HG03025 (cell line): ENCODE results near the gene NEURL1.

Source experiments
- ATAC-seq: cut with Tn5 transposase; IDR thresholded peaks from one replicate; pipeline ENCODE4 v1.9.1; 2021; ENCODE audit warnings: mild to moderate bottlenecking, moderate library complexity; ENCODE audit not compliant: unreplicated experiment, low FRiP score

Gene NEURL1

GRCh38 chr10:103638948-103639347 lies 145.4 kb downstream of the NEURL1 start:
- ATAC-seq, result no peak

GRCh38 chr10:103640436-103641181 lies 147.1 kb downstream of the NEURL1 start:
- ATAC-seq, result no peak

- ATAC-seq, result no peak
Observed at GRCh38 chr10:103641326-103641725, 147.8 kb downstream of the NEURL1 start.
